Kidney (tissue), 14 donors: Measurements from ENCODE around the gene TSPAN6. TPM values are rescaled to one million over a fixed set of nuclear protein-coding genes. Genes with fewer than 3 reads are reported as not detected.

Experiments
- DNase-seq, 5 donors: peaks; one replicate each; pipeline ENCODE4 v3.0.0-alpha.2; 2013 to 2020
- FAIRE-seq: peaks from 2 replicates; lab custom pipeline; 2012; peaks lifted over from hg19 to GRCh38; lab: Jason Lieb, UNC
- H3K27ac ChIP-seq, 2 donors: one replicate each; pipeline ENCODE4 v1.7.0; 2013; ENCODE audit warnings: low read depth in 2 of 2, low read length in 2 of 2, inconsistent platforms in 1 of 2
- H3K27me3 ChIP-seq: one replicate; pipeline ENCODE4 v1.7.1; 2013; ENCODE audit warnings: low read length, inconsistent platforms; ENCODE audit not compliant: control insufficient read depth, insufficient read depth
- H3K36me3 ChIP-seq, 3 donors: one replicate each; pipeline versions ENCODE4 v1.7.0 to v1.7.1; 2013; ENCODE audit warnings: low read length in 3 of 3, control low read depth in 1 of 3, inconsistent platforms in 1 of 3; ENCODE audit not compliant: insufficient read depth in 3 of 3, control insufficient read depth in 2 of 3
- H3K4me1 ChIP-seq, 3 donors: one replicate each; pipeline versions ENCODE4 v1.7.0 to v1.7.1; 2013; ENCODE audit warnings: low read length in 3 of 3, inconsistent platforms in 1 of 3, low read depth in 1 of 3; ENCODE audit not compliant: control insufficient read depth in 2 of 3, insufficient read depth in 2 of 3
- H3K4me3 ChIP-seq, 3 donors: one replicate each; pipeline versions ENCODE4 v1.7.0 to v1.8.1; 2013; ENCODE audit warnings: low read length in 3 of 3, control low read depth in 1 of 3, inconsistent platforms in 1 of 3
- H3K9ac ChIP-seq, 3 donors: one replicate each; pipeline versions ENCODE4 v1.7.0 to v1.7.1; 2013; ENCODE audit warnings: low read length in 3 of 3, control low read depth in 1 of 3, inconsistent platforms in 1 of 3
- H3K9me3 ChIP-seq, 3 donors: one replicate each; pipeline versions ENCODE4 v1.7.0 to v1.7.1; 2013; ENCODE audit warnings: low read length in 3 of 3, control low read depth in 1 of 3, inconsistent platforms in 1 of 3; ENCODE audit not compliant: control insufficient read depth in 2 of 3, insufficient read depth in 1 of 3
- intact Hi-C: fragments of 100-400 bp; cut with DNase I; formaldehyde crosslinking; loops from one replicate; pipeline ENCODE4 v1.11.1; 2022
- polyA plus RNA-seq: library from polyadenylated mRNA; stranded (reverse); fragments of 350-450 nt; fragmentation: Illumina TruSeq; extraction: RNeasy Lipid Tissue Mini Kit (QIAGEN cat#74804); gene quantifications from one replicate; pipeline ENCODE4 v1.2.3, GENCODE V29; 2014; ENCODE audit warnings: low read depth, low replicate concordance; ENCODE audit not compliant: insufficient read depth
- total RNA-seq: library from RNA; stranded (reverse); fragmentation: NEBNext Ultra II Directional; extraction: Animal tissue kit (Norgen Biotek cat#: 25700); gene quantifications from one replicate; pipeline ENCODE4 v1.2.1, GENCODE V29; 2021
- TF ChIP-seq, protein P1 (sequence below): IDR thresholded peaks from 3 replicates; pipeline ENCODE4 v1.5.1; 2012; ENCODE audit warnings: mild to moderate bottlenecking, moderate library complexity, borderline replicate concordance; ENCODE audit not compliant: insufficient read depth; ENCODE audit errors: extremely low read depth
- donor health status: control.
- donor health status: control.
- donor health status: control.
- donor health status: control.
- donor health status: control.
- donor health status: DM: yes; HTN: yes; CAD: no.
- donor health status: Normal renal cell carcinoma (clear cell type).

The TSPAN6 gene
- total and polyA plus RNA-seq, 2 donors from 2014 or later, result 27.8 to 60.1 TPM

DNA sequence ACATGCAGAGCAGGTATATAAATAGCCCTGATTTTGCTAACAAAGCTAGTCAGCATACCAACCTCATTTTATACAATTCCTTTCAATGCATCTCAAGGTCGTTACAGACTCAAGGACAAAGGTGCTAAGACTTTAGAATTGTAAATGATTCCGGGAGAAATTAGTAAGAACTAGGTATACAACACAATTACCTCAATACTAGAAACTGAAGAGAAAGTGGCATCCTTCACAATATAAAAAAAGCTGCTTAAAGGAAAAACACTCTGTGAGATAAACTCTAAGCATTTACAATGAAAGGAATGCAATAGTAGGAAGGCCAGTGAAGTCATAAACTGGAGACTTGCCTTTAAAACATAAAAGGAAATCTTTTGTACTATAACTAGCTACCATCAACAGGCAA lies 40.0 kb downstream of the TSPAN6 start:
- no peak for DNase-seq
- Histone ChIP-seq H3K4me3 (no peak overlapping the region), H3K27ac (no peak overlapping the region), H3K36me3 (no peaks in the 10 kb centered on the region), H3K9ac (no peak overlapping the region), H3K27me3 (no peaks in the 10 kb centered on the region), H3K4me1 (no peaks in the 10 kb centered on the region), H3K9me3 (no peaks in the 10 kb centered on the region)
- no peak for FAIRE-seq
- TF ChIP-seq, protein P1, sequence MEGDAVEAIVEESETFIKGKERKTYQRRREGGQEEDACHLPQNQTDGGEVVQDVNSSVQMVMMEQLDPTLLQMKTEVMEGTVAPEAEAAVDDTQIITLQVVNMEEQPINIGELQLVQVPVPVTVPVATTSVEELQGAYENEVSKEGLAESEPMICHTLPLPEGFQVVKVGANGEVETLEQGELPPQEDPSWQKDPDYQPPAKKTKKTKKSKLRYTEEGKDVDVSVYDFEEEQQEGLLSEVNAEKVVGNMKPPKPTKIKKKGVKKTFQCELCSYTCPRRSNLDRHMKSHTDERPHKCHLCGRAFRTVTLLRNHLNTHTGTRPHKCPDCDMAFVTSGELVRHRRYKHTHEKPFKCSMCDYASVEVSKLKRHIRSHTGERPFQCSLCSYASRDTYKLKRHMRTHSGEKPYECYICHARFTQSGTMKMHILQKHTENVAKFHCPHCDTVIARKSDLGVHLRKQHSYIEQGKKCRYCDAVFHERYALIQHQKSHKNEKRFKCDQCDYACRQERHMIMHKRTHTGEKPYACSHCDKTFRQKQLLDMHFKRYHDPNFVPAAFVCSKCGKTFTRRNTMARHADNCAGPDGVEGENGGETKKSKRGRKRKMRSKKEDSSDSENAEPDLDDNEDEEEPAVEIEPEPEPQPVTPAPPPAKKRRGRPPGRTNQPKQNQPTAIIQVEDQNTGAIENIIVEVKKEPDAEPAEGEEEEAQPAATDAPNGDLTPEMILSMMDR, result no peak
- intact Hi-C loops, result no loop called here

DNA sequence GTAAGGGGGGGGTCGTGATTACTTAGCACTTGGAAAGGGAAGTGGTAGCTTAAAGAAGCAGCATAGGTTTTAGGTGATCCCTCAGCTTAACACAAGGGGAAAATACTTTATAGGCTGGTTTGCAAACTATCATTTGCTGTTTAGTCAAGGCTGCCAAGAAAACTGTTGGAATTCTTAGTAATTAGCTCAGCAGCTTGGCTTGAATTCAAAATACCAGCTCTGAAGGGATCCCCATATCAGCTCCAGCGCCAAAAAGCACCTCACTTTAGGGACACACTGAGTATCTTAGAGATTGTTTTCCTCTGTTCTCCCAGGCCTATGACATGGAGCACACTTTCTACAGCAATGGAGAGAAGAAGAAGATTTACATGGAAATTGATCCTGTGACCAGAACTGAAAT lies 43.0 kb downstream of the TSPAN6 start:
- DNase-seq (no peak), FAIRE-seq (no peak)
- TF ChIP-seq, protein P1, result no peak
- Histone ChIP-seq H3K27ac (no peak overlapping the region), H3K4me3 (no peak overlapping the region), H3K36me3 (no peaks in the 10 kb centered on the region), H3K27me3 (no peaks in the 10 kb centered on the region), H3K9me3 (no peaks in the 10 kb centered on the region), H3K9ac (no peak overlapping the region), H3K4me1 (no peaks in the 10 kb centered on the region)
- intact Hi-C loops, result no loop called here

DNA sequence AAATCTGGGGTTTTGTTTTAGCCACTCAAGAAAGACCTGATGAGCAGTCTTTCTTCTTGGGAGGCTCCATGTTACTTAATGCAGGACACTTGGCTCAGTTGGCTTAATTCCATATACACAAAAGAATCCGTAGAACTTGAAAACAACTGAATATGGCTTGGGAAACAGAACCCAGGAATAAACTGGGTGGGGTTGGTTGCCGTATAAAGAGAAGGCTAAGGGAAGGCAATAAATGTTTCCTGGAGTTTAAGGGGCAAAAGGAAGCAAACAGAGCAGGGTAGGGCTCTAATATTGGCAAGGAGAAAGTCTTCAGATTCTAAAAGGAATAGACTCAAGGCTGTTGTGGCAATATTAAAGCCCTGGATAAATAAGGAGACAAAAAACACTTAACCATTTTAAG lies 43.5 kb downstream of the TSPAN6 start:
- H3K9ac ChIP-seq, result no peak overlapping the region
- FAIRE-seq, result no peak
- intact Hi-C loops, result no loop called here
- H3K27me3 ChIP-seq, result no peaks in the 10 kb centered on the region
- H3K36me3 ChIP-seq, result no peaks in the 10 kb centered on the region
- H3K4me1 ChIP-seq, result no peaks in the 10 kb centered on the region
- TF ChIP-seq, protein P1, result no peak
- H3K4me3 ChIP-seq, result no peak overlapping the region
- no peaks in the 10 kb centered on the region for H3K9me3 ChIP-seq
- no peak for DNase-seq
- no peak overlapping the region for H3K27ac ChIP-seq
